Fibroblast of the aortic adventitia (primary cell): ENCODE measurements around the gene SMIM13. TPM values are rescaled to one million over a fixed set of nuclear protein-coding genes. Genes with fewer than 3 reads are reported as not detected.
A peak's percentile ranks its signal among the peaks of the same experiment; 100 is the strongest.

ENCODE experiments used
- DNase-seq: peaks from one replicate; pipeline ENCODE4 v3.0.0-alpha.2; 2010; ENCODE audit warnings: low read depth
- H3K4me3 ChIP-seq: 2 replicates; pipeline ENCODE4 v1.5.1; 2011; ENCODE audit warnings: low read depth, mild to moderate bottlenecking, control low read depth, low read length, moderate library complexity
- CTCF ChIP-seq: IDR thresholded peaks from 2 replicates; pipeline ENCODE4 v1.5.1; 2011; ENCODE audit warnings: mild to moderate bottlenecking, low read length, control low read depth, inconsistent platforms; ENCODE audit not compliant: insufficient read depth
- total RNA-seq: library from RNA; depleted of rRNA; stranded (reverse); fragments of >200 nt; gene quantifications from 2 replicates; pipeline ENCODE4 v1.2.3, GENCODE V29; 2012; ENCODE audit warnings: low replicate concordance

Gene SMIM13
- total RNA-seq, 1 donor: 8.1 TPM

DNA sequence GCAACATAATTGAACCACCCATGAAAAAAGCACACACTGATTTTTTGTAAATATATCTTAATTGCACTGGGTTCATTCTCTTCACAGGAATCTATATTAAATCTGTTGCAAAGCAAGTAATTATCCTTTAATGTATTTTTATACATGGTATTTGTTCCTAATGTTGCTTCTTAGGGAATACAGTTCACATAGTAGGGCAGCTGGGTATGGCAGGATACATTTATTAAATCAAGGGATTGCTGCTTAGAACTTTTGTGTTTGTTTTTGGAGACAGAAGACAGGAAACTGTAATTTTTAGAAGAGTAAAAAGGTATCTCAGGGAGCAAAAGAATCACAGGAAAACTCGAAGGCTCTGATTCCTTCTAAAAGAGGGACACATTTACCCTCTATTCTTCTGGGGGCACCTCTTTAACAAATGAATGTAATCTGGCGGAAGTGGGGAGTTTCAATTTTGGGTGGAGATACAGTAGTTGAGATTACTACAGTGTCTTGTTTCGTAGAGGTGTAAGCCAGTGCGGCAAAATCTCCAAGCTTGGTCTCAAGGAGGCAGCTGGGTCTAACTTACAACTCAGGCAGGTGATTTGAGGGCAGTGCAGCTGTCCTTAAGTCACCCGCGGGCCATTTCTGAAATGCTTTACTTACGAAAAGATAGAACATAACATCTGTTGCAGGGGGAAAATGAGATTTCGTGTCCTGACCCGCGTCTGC lies 812 bp upstream of the SMIM13 start:
- TF ChIP-seq CTCF: no peak
- DNase-seq: no peak
- H3K4me3 ChIP-seq: peak overlapping the region; percentile 98

- DNase-seq: no peak
- peak overlapping the region; percentile 98 for H3K4me3 ChIP-seq
- TF ChIP-seq CTCF: no peak
Observed at GRCh38 chr6:11093376-11093625, 333 bp upstream of the SMIM13 start.

DNA sequence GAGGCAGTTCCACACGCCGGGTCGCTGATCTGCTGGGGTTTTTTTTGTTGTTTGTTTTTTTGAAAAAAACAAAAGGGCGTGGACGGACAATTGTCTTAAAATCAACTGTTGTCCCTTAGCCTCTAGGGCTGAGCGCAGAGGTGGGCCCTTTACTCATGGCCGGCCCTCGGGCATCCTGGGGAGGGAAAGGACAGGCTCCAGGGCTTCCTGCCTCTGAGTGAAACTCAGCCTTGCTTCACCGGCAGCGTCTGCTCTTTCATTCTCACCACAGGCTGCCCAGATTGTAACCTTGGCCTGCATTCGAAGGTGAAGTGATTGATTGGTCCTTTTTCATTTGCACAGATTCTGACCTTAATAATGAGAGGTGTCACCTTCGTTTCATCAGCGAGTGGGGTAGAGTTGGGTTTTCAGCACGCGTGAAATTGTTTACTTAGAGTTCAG lies 797 bp downstream of the SMIM13 start:
- peak; percentile 43 for DNase-seq
- TF ChIP-seq CTCF: no peak
- peak overlapping the region; percentile 98 for H3K4me3 ChIP-seq

GRCh38 chr6:11094941-11095340 lies 1.3 kb downstream of the SMIM13 start:
- no peak for TF ChIP-seq CTCF
- H3K4me3 ChIP-seq: peak overlapping the region; percentile 98
- no peak for DNase-seq

DNA sequence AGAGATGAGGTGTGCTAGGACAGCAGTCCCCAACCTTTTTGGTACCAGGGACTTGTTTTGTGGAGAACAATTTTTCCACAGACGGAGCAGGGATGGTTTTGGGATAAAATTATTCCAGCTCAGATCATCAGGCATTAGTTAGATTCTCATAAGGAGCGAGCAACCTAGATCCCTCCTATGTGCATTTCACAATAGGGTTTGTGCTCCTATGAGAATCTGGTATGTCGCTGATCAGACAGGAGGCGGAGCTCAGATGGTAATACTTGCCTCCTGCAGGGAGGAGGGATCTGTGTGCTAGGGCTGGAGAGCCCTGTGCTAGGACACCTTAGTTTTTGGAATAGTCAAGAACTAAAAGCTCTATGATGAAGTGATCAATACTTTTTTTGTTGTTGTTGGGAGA lies 2.5 kb downstream of the SMIM13 start:
- TF ChIP-seq CTCF: no peak
- no peak overlapping the region for H3K4me3 ChIP-seq
- DNase-seq: peak; percentile 50

GRCh38 chr6:11097476-11097875 lies 3.8 kb downstream of the SMIM13 start:
- DNase-seq: no peak
- no peak for TF ChIP-seq CTCF
- no peak overlapping the region for H3K4me3 ChIP-seq

DNA sequence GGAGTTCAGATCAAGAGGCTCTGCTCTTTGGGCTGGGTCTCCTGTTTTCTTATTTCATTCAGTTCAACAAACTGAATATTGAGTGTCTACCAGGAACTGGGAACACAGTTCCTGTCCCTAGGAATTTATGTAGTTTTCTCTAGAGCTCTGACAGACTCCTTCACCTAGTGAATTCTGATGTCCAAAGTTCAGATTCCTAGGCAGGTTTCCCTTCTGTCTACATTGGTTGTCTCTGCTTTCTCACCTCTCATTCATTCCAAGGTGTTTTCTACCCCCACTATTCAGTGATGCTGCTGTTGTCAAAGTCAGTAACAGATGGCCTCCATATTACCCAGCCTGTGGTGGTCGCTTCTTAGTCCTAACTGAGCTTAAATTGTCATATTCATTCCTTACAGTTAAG lies 4.4 kb downstream of the SMIM13 start:
- H3K4me3 ChIP-seq: no peak overlapping the region
- TF ChIP-seq CTCF: no peak
- no peak for DNase-seq
